ENCODE data around the gene GHRHR.

- TF ChIP-seq, protein P1, sequence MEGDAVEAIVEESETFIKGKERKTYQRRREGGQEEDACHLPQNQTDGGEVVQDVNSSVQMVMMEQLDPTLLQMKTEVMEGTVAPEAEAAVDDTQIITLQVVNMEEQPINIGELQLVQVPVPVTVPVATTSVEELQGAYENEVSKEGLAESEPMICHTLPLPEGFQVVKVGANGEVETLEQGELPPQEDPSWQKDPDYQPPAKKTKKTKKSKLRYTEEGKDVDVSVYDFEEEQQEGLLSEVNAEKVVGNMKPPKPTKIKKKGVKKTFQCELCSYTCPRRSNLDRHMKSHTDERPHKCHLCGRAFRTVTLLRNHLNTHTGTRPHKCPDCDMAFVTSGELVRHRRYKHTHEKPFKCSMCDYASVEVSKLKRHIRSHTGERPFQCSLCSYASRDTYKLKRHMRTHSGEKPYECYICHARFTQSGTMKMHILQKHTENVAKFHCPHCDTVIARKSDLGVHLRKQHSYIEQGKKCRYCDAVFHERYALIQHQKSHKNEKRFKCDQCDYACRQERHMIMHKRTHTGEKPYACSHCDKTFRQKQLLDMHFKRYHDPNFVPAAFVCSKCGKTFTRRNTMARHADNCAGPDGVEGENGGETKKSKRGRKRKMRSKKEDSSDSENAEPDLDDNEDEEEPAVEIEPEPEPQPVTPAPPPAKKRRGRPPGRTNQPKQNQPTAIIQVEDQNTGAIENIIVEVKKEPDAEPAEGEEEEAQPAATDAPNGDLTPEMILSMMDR (IDR thresholded peaks at IDR 0.05; ENCODE audit: insufficient read depth, low read length), result no peak
- no peak for TF ChIP-seq REST (IDR thresholded peaks at IDR 0.05; ENCODE audit: insufficient replicate concordance, low read depth)
Measured at GRCh38 chr7:30969604-30969970, 5.8 kb downstream of the GHRHR start.
